ENCODE measurements around the gene GULP1.

GULP1 gene

GRCh38 chr2:188572592-188572991 is 280.9 kb downstream of the GULP1 start:
- Mint-ChIP-seq H3K4me3 (no peak overlapping the region), H3K27ac (peak overlapping the region in 1 of 3 experiments; percentile 24), H3K27me3 (ENCODE audit: low read depth) (no peaks in the 10 kb centered on the region), H3K36me3 (ENCODE audit: low read depth) (peaks cover 29% of the 10 kb centered on the region), H3K9me3 (no peaks in the 10 kb centered on the region), H3K4me1 (peaks cover 25% of the 10 kb centered on the region)
- no peak for TF ChIP-seq CTCF (IDR thresholded peaks at IDR 0.05; ENCODE audit: unreplicated experiment in 3 of 3)

GRCh38 chr2:188573453-188573852 is 281.8 kb downstream of the GULP1 start:
- Mint-ChIP-seq H3K4me1 (peaks cover 24% of the 10 kb centered on the region), H3K27me3 (ENCODE audit: low read depth) (no peaks in the 10 kb centered on the region), H3K4me3 (no peak overlapping the region), H3K36me3 (ENCODE audit: low read depth) (peaks cover 28% of the 10 kb centered on the region), H3K9me3 (no peaks in the 10 kb centered on the region), H3K27ac (no peak overlapping the region)
- TF ChIP-seq CTCF (IDR thresholded peaks at IDR 0.05; ENCODE audit: unreplicated experiment in 3 of 3) = no peak

GRCh38 chr2:188576006-188576405 is 284.3 kb downstream of the GULP1 start:
- H3K36me3 Mint-ChIP-seq (ENCODE audit: low read depth) = peaks cover 11% of the 10 kb centered on the region
- no peaks in the 10 kb centered on the region for H3K27me3 Mint-ChIP-seq (ENCODE audit: low read depth)
- H3K4me3 Mint-ChIP-seq = no peak overlapping the region
- no peak overlapping the region for H3K27ac Mint-ChIP-seq
- no peaks in the 10 kb centered on the region for H3K9me3 Mint-ChIP-seq
- TF ChIP-seq CTCF (IDR thresholded peaks at IDR 0.05; ENCODE audit: unreplicated experiment in 3 of 3) = no peak
- peaks cover 4% of the 10 kb centered on the region for H3K4me1 Mint-ChIP-seq

- no peak overlapping the region for H3K27ac Mint-ChIP-seq
- no peaks in the 10 kb centered on the region for H3K9me3 Mint-ChIP-seq
- no peak for TF ChIP-seq CTCF (IDR thresholded peaks at IDR 0.05; ENCODE audit: unreplicated experiment in 3 of 3)
- H3K36me3 Mint-ChIP-seq (ENCODE audit: low read depth) = peaks cover 10% of the 10 kb centered on the region
- H3K4me1 Mint-ChIP-seq = peaks cover under 1% of the 10 kb centered on the region
- no peak overlapping the region for H3K4me3 Mint-ChIP-seq
- no peaks in the 10 kb centered on the region for H3K27me3 Mint-ChIP-seq (ENCODE audit: low read depth)
Measured at GRCh38 chr2:188576651-188577050, 285.0 kb downstream of the GULP1 start.

- peaks cover 9% of the 10 kb centered on the region for H3K36me3 Mint-ChIP-seq (ENCODE audit: low read depth)
- no peak overlapping the region for H3K4me3 Mint-ChIP-seq
- no peaks in the 10 kb centered on the region for H3K27me3 Mint-ChIP-seq (ENCODE audit: low read depth)
- H3K9me3 Mint-ChIP-seq = no peaks in the 10 kb centered on the region
- no peaks in the 10 kb centered on the region for H3K4me1 Mint-ChIP-seq
- no peak overlapping the region for H3K27ac Mint-ChIP-seq
- no peak for TF ChIP-seq CTCF (IDR thresholded peaks at IDR 0.05; ENCODE audit: unreplicated experiment in 3 of 3)
Measured at GRCh38 chr2:188577231-188577630, 285.6 kb downstream of the GULP1 start.

GRCh38 chr2:188580738-188581137 is 289.1 kb downstream of the GULP1 start:
- no peak for TF ChIP-seq CTCF (IDR thresholded peaks at IDR 0.05; ENCODE audit: unreplicated experiment in 3 of 3)
- Mint-ChIP-seq H3K4me3 (no peak overlapping the region), H3K4me1 (no peaks in the 10 kb centered on the region), H3K9me3 (no peaks in the 10 kb centered on the region), H3K27me3 (ENCODE audit: low read depth) (no peaks in the 10 kb centered on the region), H3K36me3 (ENCODE audit: low read depth) (peaks cover 4% of the 10 kb centered on the region), H3K27ac (no peak overlapping the region)

Data from nephron (organoid).